DOHH2 (cell line): ENCODE results near the gene MUC2.

Experiments
- H3F3A ChIP-seq: fragments of 200-600 bp; sonication (generic), shearing (Covaris generic); 2 replicates; pipeline ENCODE4 v1.6.0; 2016; ENCODE audit warnings: antibody characterized with exemption, mild to moderate bottlenecking; ENCODE audit not compliant: control insufficient read depth, insufficient read depth
- H3K27ac ChIP-seq: fragments of 200-600 bp; sonication (generic); 2 replicates; pipeline ENCODE4 v1.5.1; 2014; ENCODE audit warnings: low read depth, mild to moderate bottlenecking, low read length, moderate library complexity
- H3K27me3 ChIP-seq: fragments of 200-600 bp; sonication (generic); 2 replicates; pipeline ENCODE4 v1.6.1; 2014; ENCODE audit warnings: mild to moderate bottlenecking, low read length, mixed read lengths; ENCODE audit not compliant: control insufficient read depth
- H3K36me3 ChIP-seq: fragments of 200-600 bp; sonication (generic); 2 replicates; pipeline ENCODE4 v1.6.1; 2014; ENCODE audit warnings: mild to moderate bottlenecking, low read length, moderate library complexity, mixed read lengths; ENCODE audit not compliant: control insufficient read depth
- H3K4me1 ChIP-seq: fragments of 200-600 bp; sonication (generic); 2 replicates; pipeline ENCODE4 v1.6.1; 2014; ENCODE audit warnings: mild to moderate bottlenecking, low read length, mixed read lengths; ENCODE audit not compliant: control insufficient read depth
- H3K4me2 ChIP-seq: fragments of 200-600 bp; sonication (generic); 2 replicates; pipeline ENCODE4 v1.6.0; 2014; ENCODE audit warnings: mild to moderate bottlenecking, low read length, moderate library complexity
- H3K4me3 ChIP-seq: fragments of 200-600 bp; sonication (generic); 2 replicates; pipeline ENCODE4 v1.5.1; 2014; ENCODE audit warnings: mild to moderate bottlenecking, low read length, mixed read lengths
- H3K79me2 ChIP-seq: fragments of 200-600 bp; sonication (generic); 2 replicates; pipeline ENCODE4 v1.6.1; 2014; ENCODE audit warnings: mild to moderate bottlenecking, low read length, mixed read lengths; ENCODE audit not compliant: control insufficient read depth
- H3K9me2 ChIP-seq: fragments of 200-600 bp; sonication (generic); replicated peaks from 2 replicates; pipeline ENCODE4 v1.6.1; 2014; ENCODE audit warnings: mild to moderate bottlenecking, low read length, mixed read lengths; ENCODE audit not compliant: control insufficient read depth
- H3K9me3 ChIP-seq: fragments of 200-600 bp; sonication (generic); 2 replicates; pipeline ENCODE4 v1.6.1; 2014; ENCODE audit warnings: antibody characterized with exemption, low read length, mixed read lengths; ENCODE audit not compliant: control insufficient read depth, insufficient read depth
- H4K20me1 ChIP-seq: fragments of 200-600 bp; sonication (generic); 2 replicates; pipeline ENCODE4 v1.6.0; 2014; ENCODE audit warnings: low read depth, mild to moderate bottlenecking, antibody characterized with exemption, low read length, moderate library complexity; ENCODE audit not compliant: control insufficient read depth, insufficient read depth
- EZH2phosphoT487 ChIP-seq: fragments of 200-600 bp; sonication (generic); IDR thresholded peaks from 2 replicates; pipeline ENCODE4 v1.6.1; 2017; ENCODE audit warnings: borderline replicate concordance, mild to moderate bottlenecking, antibody characterized with exemption, low read length, moderate library complexity, mixed read lengths
- TF ChIP-seq, protein P1 (sequence below): fragments of 200-600 bp; sonication (generic); IDR thresholded peaks from one replicate; pipeline ENCODE4 v1.5.1; 2014; ENCODE audit warnings: antibody characterized with exemption, mild to moderate bottlenecking, low read depth, low read length; ENCODE audit not compliant: poor library complexity, severe bottlenecking

Gene MUC2

DNA sequence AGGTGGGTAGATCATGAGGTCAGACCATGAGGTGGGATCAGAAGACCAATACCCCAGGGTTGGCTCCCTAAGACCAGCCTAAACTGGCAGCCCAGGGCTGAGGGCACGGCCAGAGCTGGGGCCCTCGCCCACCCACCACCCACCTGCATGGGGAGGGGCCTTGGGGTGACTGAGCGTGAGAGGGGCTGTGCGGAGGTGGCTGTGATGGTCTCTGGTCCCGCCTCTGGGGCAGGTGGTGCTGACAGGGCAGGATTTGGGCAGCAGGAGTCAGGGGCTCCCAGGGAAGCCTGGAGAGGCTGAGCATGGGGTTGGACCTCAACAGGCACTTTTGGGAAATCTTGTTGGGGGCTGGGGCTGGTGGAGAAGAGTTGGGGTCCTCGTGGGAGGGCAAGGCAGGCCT, 43.3 kb downstream of the MUC2 start:
- no peaks in the 10 kb centered on the region for H4K20me1 ChIP-seq
- no peak overlapping the region for H3K27ac ChIP-seq
- H3K9me3 ChIP-seq, result no peaks in the 10 kb centered on the region
- no peaks in the 10 kb centered on the region for H3K27me3 ChIP-seq
- H3K9me2 ChIP-seq, result no peaks in the 10 kb centered on the region
- no peaks in the 10 kb centered on the region for H3K79me2 ChIP-seq
- H3K4me1 ChIP-seq, result no peaks in the 10 kb centered on the region
- H3K4me3 ChIP-seq, result no peak overlapping the region
- TF ChIP-seq EZH2phosphoT487, result no peak
- TF ChIP-seq, protein P1, sequence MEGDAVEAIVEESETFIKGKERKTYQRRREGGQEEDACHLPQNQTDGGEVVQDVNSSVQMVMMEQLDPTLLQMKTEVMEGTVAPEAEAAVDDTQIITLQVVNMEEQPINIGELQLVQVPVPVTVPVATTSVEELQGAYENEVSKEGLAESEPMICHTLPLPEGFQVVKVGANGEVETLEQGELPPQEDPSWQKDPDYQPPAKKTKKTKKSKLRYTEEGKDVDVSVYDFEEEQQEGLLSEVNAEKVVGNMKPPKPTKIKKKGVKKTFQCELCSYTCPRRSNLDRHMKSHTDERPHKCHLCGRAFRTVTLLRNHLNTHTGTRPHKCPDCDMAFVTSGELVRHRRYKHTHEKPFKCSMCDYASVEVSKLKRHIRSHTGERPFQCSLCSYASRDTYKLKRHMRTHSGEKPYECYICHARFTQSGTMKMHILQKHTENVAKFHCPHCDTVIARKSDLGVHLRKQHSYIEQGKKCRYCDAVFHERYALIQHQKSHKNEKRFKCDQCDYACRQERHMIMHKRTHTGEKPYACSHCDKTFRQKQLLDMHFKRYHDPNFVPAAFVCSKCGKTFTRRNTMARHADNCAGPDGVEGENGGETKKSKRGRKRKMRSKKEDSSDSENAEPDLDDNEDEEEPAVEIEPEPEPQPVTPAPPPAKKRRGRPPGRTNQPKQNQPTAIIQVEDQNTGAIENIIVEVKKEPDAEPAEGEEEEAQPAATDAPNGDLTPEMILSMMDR, result no peak
- H3F3A ChIP-seq, result no peaks in the 10 kb centered on the region
- H3K4me2 ChIP-seq, result no peak overlapping the region
- H3K36me3 ChIP-seq, result no peaks in the 10 kb centered on the region

DNA sequence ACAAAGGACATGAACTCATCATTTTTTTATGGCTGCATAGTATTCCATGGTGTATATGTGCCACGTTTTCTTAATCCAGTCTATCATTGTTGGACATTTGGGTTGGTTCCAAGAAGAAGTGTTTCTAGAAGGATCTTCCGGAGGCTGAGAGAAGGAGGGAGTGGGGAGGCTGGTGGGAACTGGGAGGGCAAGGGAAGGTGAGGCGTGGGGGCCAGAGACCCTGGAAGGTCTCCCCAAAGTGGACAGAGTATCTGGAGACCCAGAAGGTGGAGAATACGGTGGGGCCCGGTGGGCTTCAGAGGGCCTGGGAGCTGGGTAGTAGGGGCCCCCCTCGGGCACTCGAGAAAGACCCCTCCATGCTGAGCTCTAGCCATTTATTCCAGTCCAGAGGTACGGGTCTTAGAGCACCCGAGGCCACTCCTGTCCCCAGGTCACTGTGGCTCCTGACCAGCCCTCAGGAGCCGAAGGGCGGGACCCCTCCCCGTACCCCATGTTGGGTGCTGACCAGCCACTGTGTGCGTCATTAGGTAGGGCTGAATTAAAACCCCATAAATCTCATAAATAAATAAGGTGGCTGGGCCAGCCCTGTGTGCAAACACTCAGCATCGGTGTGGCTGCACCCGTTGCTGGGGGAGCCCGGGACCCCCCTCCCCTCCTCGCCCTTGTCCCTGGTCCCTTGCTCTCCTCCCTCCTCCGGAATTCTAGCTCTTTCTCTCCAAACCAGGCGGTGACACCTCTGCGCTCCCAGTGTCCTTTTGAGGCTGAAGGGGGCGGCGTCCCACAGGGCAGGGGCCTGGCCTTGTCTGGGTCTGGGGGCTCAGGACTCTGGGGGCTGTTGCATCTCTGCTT, 44.3 kb downstream of the MUC2 start:
- H3K27ac ChIP-seq, result no peak overlapping the region
- no peak overlapping the region for H3K4me2 ChIP-seq
- no peaks in the 10 kb centered on the region for H3K36me3 ChIP-seq
- no peak for TF ChIP-seq EZH2phosphoT487
- TF ChIP-seq, protein P1, result no peak
- no peaks in the 10 kb centered on the region for H3K9me3 ChIP-seq
- H4K20me1 ChIP-seq, result no peaks in the 10 kb centered on the region
- H3F3A ChIP-seq, result no peaks in the 10 kb centered on the region
- no peaks in the 10 kb centered on the region for H3K9me2 ChIP-seq
- no peaks in the 10 kb centered on the region for H3K4me1 ChIP-seq
- no peaks in the 10 kb centered on the region for H3K27me3 ChIP-seq
- H3K4me3 ChIP-seq, result no peak overlapping the region
- H3K79me2 ChIP-seq, result no peaks in the 10 kb centered on the region

DNA sequence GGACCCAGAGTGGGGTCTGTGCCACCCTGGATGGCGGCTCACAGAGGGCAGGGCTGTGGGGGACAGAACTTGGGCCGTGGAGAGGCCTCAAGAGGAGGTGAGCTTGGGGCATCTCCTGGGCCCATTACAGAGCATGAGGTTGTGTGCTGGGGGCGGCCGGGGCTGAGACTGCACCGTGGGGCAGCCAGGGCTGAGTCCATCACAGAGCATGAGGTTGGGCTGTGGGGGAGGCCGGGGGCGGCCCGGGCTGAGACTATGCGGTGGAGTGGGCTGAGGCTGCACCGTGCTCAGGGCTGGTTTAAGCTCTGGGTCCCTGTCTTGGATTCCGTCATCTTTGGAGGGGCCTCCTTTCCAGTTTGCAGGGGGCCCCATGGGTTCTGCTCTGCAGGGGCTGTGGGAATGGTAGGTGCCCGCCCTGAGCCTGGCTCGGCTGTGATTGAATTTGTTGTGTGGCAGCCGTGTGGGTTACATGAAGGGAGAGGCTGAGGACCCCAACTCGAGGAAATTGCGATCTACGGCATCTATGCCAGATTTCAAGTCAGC, 45.0 kb downstream of the MUC2 start:
- Histone ChIP-seq H3F3A (no peaks in the 10 kb centered on the region), H3K4me1 (no peaks in the 10 kb centered on the region)

More for the DNA sequence above, 45.0 kb downstream of the MUC2 start:
- no peaks in the 10 kb centered on the region for H3K9me2 ChIP-seq
- H3K79me2 ChIP-seq, result no peaks in the 10 kb centered on the region
- no peak overlapping the region for H3K4me2 ChIP-seq
- H3K4me3 ChIP-seq, result no peak overlapping the region
- H4K20me1 ChIP-seq, result no peaks in the 10 kb centered on the region
- H3K27ac ChIP-seq, result no peak overlapping the region
- no peaks in the 10 kb centered on the region for H3K9me3 ChIP-seq
- no peak for TF ChIP-seq EZH2phosphoT487
- TF ChIP-seq, protein P1, result no peak
- H3K36me3 ChIP-seq, result no peaks in the 10 kb centered on the region
- H3K27me3 ChIP-seq, result no peaks in the 10 kb centered on the region
